Omental fat pad (tissue), 4 donors: ENCODE data around the gene CC2D1A. TPM values are rescaled to one million over a fixed set of nuclear protein-coding genes. Genes with fewer than 3 reads are reported as not detected.
"Not testable (repeated sequence)": the region's sequence is repeated elsewhere in the genome, so short reads cannot be mapped to it uniquely, and the experiment has no call there.

ENCODE experiments used
- ATAC-seq: fragments of 150-250 bp; one replicate; pipeline ENCODE4 v1.9.1; 2016; ENCODE audit warnings: mild to moderate bottlenecking, moderate library complexity; ENCODE audit not compliant: low FRiP score
- DNase-seq: peaks from one replicate; pipeline ENCODE4 v3.0.0-alpha.2; 2019; ENCODE audit warnings: low spot score
- CTCF ChIP-seq, 3 donors: fragments of 450-650 bp; IDR thresholded peaks; one replicate each; pipeline ENCODE4 v1.5.1; 2016 to 2017; ENCODE audit warnings: antibody characterized with exemption in 3 of 3, mild to moderate bottlenecking in 3 of 3, moderate library complexity in 2 of 3
- total RNA-seq, 4 donors: library from RNA; depleted of rRNA; stranded (reverse); fragments of >200 nt; gene quantifications; one replicate each; pipeline ENCODE4 v1.1.0, GENCODE V29; 2016

Gene CC2D1A
- total RNA-seq, 4 donors from 2014 or later, result 12.3 to 24.9 (median 15.6) TPM

DNA sequence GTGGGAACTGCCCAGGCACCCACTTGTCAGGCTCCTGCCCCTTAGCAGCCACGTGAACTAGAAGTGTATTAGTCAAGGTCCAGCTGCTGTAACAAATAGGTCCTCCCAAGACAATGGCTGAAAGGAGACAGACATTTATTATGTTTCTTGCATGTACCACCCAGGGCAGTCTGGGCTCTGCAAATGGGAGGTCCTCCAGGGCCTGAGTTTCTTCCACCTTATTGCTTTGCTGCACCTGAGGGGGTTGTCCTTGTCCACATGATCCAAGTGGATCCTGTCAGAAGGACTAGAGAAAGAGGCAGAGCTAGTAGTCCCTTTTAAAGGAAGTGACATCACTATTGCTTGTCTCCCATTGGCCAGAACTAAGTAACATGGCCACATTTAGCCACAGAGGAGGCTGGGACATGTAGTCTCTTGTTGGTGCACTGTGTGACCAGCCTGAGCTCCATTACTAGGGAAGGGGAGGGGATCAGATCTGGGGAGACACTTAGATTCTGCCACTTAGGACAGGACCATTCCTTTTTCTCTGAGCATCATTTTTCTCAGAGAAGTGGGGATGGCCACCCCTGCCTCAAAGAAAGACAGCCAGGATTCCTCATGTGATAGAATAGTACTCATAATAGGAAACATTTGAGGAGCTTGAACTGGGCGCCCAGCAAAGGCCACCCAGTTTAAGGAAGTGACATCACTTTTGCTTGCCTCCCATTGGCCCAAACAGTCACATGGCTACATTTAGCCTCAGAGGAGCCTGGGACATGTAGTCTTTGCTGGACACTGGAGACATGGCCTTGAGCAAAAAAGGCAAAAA is 15.1 kb downstream of the CC2D1A start:
- ATAC-seq (no peak), DNase-seq (no peak)
- TF ChIP-seq CTCF (IDR thresholded peaks at IDR 0.05), result no peak

- DNase-seq, ATAC-seq: not testable (repeated sequence)
Observed at GRCh38 chr19:13922118-13922517, 16.1 kb downstream of the CC2D1A start.

GRCh38 chr19:13923194-13923987 is 17.4 kb downstream of the CC2D1A start:
- no peak for TF ChIP-seq CTCF (IDR thresholded peaks at IDR 0.05)
- ATAC-seq, result no peak
- no peak for DNase-seq

GRCh38 chr19:13926010-13926409 is 20.0 kb downstream of the CC2D1A start:
- TF ChIP-seq CTCF (IDR thresholded peaks at IDR 0.05), result no peak
- DNase-seq, result no peak
- ATAC-seq, result no peak

GRCh38 chr19:13926715-13927114 is 20.7 kb downstream of the CC2D1A start:
- DNase-seq, result no peak
- ATAC-seq, result no peak
- TF ChIP-seq CTCF (IDR thresholded peaks at IDR 0.05), result no peak

DNA sequence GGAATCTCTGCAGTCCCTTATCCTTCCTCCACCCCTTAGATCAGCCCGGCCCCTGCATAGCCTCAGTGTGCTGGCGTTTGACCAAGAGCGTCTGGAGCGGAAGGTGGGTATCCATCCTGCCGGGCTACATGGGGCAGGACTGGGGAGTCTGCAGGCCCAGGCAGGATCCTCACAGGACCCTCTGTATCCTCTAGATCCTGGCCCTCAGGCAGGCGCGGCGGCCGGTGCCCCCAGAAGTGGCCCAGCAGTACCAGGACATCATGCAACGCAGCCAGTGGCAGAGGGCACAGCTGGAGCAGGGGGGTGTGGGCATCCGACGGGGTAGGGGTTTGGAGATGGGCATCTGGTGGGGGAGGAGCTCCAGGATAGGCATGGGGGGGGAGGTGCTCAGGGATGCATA is 23.3 kb downstream of the CC2D1A start:
- DNase-seq (no peak), ATAC-seq (no peak)
- no peak for TF ChIP-seq CTCF (IDR thresholded peaks at IDR 0.05)

GRCh38 chr19:13929956-13930355 is 24.0 kb downstream of the CC2D1A start:
- ATAC-seq (no peak), DNase-seq (no peak)
- no peak for TF ChIP-seq CTCF (IDR thresholded peaks at IDR 0.05)
